ENCODE measurements around the gene FOXP3.

GRCh38 chrX:49242545-49243066 is 21.9 kb downstream of the FOXP3 start:
- TF ChIP-seq POLR2A (IDR thresholded peaks at IDR 0.05; ENCODE audit: low read length) = no peak
- no peak for TF ChIP-seq GATA1 (IDR thresholded peaks at IDR 0.05; ENCODE audit: low read depth, low read length)
